GM18870 (cell line): Measurements from ENCODE around the gene MYOZ3.

Experiments used
- ATAC-seq: cut with Tn5 transposase; IDR thresholded peaks from one replicate; pipeline ENCODE4 v1.9.1; 2021; ENCODE audit warnings: moderate library complexity; ENCODE audit not compliant: unreplicated experiment

Gene MYOZ3

DNA sequence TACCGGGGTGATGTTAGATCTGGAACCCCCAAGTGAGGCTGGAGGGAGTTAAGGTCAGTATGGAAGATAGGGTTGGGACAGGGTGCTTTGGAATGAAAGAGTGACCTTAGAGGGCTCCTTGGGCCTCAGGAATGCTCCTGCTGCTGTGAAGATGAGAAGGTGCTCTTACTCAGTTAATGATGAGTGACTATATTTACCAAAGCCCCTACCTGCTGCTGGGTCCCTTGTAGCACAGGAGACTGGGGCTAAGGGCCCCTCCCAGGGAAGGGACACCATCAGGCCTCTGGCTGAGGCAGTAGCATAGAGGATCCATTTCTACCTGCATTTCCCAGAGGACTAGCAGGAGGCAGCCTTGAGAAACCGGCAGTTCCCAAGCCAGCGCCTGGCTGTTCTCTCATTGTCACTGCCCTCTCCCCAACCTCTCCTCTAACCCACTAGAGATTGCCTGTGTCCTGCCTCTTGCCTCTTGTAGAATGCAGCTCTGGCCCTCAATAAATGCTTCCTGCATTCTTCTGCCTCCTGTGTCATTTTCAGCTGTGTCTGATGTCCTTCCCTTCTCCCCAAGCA is 2.3 kb upstream of the MYOZ3 start:
- no peak for ATAC-seq

DNA sequence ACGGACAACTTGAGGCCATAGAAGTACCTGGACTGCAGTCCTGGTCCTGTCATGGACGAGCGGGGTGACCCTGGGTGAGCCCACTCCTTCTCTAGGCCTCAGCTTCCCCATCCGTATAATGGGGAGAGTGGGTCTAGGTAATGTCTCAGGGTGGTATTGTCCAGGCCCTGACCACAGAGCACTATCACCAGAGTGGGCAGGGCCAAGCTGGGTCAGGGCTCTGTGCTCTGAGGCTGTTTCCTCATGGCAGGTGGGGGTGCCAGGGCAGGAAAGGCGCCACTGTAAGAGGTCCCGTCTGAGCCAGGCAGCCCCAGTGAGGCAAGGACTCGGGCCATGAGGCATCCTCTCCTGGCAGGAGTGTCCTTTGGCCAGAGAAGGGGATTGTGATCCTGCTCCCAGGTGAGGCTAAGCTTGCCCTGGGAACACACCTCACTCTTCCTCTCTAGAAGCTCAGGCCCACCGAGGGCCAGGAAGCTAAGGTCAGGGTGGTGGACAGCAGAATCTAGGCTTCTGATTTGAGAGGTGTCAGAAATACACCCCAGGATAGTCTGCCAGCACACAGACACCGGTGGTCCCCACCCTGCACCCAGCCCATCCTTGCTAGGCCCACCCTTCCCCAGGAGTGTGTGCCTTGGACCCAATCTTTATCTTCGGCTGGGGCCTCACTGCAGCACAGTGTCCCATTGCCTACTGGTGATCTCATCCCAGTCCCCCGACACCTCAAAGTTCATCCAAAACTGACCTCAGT is 1.5 kb upstream of the MYOZ3 start:
- ATAC-seq = no peak

DNA sequence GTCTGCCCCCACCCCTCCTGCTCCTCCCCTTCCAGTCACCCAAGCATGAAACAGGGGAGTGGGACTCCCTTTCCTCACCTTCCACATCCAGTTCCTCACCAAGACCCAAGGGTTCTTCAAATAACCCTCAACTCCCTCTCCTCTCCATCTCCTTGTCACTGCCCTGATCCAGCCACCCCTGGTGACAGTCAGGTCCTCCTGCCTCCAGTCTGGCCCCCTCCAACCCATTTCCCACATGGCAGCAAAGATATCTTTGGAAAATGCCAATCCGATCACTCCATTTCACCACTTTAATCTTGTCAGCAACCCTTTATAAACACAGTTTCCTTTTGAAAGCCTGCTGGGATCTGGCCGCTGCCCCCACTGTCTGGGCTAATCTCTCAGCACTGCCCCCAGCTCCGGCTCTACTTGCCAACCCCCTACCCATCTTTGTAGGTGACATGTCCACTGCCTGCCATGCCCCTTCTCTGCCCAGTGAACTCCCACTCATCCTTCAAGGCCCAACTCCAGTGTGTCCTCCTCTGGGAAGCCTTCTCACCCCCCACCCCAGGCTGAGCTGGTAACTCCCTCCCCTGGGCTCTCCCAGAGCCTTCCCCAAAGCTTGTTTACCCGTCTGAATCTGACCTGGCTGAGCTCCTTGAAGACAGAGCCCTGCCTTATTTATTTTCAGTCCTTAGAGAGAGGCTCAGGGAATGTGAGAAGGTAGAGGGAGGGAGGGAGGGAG is 781 bp upstream of the MYOZ3 start:
- no peak for ATAC-seq

DNA sequence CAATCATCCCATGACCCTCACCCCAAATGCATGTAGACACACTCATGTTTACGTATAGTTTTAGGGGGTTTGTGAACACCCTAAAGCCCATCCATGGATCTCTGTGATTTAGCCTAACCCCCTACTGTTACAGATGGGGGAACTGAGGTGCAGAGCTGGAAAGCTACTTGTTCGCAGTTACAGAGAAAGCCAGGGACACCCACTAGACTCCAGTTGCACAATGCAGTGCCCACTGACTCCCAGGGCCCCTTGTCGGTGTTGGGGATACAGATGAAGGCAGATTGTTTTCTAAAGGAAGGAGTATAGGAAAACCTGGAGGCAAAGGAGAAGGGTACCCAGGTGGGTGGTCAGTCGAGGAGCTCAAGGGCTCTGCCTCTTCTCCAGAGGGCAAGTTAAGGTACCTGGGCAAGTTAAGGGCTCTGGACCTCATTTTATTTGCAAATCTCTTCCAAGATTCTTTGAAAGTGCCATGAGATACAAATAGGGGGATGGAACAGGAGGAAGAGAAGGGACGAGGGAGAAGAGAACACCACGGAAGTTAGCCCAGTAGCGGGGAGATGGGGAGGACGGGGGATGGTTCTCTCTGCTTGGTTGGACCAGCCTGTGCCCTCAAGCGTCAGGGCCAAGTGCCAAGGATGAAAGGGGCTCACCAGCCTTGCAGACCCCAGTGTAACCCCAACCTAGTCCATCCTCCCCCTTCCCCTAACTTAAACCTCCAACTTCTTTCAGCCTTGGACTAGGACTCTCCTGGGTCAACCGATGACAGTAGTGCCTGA is 958 bp downstream of the MYOZ3 start:
- ATAC-seq = no peak

DNA sequence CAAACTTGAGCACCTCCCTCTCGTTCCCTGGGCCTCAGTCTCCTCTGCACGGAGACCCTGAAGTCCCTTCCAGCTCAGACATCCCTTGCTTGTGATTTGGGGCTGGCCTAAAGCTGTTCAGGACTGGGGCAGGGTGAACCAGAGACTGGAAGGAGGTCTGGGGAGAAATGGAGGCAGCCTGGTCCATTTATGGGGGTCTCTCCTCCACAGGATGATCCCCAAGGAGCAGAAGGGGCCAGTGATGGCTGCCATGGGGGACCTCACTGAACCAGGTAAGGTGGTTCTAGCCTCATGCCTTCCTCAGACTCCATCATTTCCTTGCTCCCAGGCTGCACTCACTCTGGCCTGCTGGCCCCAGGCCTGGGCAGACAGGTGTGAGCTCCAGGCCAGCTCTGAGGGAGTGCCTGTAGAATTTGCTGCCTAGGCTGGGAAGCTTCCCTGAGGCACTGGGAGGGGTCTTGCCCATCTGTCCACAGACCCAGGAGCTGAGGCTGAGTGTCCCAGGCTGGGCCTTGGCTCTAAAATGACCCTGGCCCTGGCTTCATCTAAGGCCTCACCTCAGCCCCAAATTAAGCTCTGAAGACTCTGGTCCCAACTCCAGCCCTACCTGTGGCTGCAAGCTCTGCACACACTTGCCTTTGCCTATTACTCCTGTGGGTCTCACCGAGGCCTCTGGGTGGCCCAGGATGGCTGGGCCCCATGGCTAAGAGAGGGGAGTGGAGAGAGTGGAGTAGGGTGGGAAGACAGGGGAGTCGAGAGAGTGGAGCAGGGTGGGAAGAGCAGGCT is 1.9 kb downstream of the MYOZ3 start:
- no peak for ATAC-seq

DNA sequence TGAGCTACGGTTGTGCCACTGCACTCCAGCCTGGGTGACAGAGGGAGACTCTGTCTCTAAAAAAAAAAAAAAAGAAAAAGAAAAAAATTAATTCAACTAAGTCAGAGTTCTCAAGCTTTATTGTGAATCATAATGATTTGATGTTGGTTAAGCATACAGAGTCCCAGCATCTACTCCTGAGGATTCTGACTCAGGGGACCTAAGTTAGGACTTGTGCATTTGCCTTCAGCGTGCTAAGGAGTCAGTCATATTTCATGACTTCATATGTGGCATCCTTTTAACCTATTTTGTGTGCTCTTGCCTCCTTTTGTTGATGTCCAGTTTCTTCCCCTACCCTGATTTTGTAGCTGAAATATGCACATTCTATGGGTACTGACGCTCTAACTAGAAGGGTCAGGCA is 2.9 kb downstream of the MYOZ3 start:
- ATAC-seq = no peak

DNA sequence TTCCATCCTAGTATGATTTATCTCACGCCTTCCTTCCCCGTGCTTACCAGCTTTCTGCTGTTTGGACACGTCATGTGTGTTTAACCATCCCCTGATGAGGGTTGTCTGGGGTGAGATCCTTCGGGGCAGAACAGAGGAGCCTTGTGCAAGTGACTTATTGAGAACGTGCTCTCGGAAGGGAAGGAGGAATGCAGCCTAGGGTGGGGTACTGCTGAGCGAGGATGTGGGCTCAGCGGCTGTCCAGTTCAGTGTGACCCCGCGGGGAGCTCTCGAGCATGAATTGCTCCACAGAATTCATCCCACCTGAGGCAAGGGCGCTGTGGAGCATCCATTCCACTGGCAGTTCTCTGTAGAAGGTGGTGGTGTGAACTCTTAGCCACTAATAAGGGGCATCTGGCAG is 4.0 kb downstream of the MYOZ3 start:
- ATAC-seq = no peak

DNA sequence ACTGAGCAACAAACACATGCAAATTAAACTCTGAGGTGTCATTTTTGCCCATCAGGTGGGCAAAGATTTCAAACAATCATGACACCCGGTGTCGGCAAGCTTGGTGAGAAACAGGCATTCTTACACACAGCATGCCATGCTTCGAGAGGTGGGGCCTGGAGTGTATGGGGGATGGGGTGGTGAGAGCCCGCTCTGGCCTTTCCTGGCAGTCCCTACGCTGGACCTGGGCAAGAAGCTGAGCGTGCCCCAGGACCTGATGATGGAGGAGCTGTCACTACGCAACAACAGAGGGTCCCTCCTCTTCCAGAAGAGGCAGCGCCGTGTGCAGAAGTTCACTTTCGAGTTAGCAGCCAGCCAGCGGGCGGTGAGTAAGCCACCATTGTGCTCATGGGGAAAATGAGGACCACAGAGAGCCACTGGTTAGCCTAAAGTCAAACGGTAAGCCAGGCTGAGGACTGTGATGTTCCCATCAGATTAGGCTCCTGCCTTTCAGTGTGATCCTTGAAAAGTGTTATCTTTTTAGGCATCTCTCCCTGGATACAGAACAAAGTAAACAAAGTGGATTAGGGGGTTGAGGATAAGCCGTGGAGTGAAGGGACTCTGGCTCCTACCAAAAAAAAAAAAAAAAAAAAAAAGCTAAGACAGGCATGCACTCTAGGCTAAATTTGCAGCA is 9.4 kb downstream of the MYOZ3 start:
- no peak for ATAC-seq

DNA sequence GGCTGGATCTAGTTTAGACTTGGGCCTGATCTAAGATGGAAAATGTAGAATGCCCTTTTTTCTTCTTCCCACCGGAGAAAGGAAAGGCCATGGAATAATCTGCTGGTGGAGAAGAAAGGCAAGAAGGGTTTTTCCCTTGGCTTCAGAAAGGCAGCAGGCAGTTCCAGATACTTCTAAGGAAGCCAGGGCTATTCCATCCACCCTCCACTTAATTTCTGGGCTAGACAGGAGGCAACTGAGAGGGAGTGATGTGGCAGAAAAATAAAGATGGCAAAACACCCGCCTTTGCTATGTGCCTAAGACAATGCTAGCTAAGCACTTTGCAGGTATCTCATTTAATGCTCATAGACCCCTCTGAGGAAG is 9.9 kb downstream of the MYOZ3 start:
- ATAC-seq = no peak

DNA sequence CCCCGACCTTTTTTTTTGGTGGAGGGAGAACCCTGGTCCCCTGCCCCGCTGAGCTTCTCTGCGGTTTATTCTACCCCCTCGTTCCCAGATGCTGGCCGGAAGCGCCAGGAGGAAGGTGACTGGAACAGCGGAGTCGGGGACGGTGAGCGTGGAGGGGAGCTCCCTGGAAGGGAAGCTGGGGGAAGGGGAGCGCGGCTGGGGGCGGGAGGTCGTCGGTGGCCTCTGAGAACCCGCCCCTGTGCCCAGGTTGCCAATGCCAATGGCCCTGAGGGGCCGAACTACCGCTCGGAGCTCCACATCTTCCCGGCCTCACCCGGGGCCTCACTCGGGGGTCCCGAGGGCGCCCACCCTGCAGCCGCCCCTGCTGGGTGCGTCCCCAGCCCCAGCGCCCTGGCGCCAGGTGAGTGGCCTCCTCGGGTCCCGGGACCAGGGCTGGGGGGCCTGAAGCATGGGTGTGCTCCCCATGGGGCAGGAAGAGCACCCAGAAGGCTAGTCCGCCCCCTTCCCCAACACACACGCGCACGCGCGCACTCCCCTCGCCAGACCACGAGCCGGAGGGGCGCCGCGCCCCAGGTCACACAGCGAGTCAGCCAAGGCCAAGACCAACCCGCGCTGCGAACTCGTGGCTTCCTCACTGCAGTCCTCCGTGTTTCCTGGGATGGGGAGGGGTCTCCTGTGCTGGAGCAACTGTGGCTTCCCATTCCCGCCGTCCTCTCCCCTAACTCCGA is 10.6 kb downstream of the MYOZ3 start:
- ATAC-seq = no peak

DNA sequence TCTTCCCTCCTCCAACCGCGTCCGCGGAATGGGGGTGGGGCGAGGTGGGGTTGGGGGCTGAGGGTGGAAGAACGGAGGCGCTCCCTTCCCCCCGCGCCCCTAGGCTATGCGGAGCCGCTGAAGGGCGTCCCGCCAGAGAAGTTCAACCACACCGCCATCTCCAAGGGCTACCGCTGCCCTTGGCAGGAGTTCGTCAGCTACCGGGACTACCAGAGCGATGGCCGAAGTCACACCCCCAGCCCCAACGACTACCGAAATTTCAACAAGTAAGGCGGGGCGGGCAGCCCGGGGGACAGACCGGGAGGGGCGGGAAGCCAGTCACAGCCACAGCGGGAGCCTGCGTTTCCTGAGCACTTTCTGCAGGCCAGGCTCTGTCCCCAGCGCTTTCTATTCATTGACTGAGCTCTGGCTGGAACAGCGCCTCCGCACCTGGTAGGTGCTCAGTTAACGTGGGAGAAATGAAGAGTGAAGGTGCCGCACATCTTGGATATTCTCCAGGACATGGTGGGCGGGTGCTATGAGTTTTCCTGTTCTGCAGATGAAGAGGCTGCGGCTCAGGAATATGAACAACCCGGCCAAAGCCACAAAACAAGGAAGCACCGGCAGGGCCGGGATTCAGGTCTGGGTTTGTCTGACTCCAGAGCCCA is 11.3 kb downstream of the MYOZ3 start:
- no peak for ATAC-seq

DNA sequence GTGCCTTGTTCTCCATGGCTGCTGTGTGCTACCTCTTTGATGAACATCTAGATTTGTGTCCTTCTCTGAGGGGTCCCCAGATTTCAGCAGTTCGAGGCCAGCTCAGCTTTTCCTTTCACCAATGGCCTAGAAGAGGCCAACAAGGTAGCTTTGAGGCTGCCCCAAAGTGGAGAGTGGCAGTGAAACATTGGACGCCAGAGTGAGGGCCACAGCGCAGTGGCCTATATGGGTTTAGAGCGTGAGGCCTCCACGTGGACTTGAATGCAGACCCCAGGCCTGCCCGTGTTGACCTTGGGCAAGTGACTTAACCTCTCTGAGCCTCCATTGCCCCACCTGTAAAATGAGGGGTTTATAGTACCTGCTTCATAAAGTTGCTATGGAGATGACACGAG is 11.8 kb downstream of the MYOZ3 start:
- ATAC-seq = no peak

DNA sequence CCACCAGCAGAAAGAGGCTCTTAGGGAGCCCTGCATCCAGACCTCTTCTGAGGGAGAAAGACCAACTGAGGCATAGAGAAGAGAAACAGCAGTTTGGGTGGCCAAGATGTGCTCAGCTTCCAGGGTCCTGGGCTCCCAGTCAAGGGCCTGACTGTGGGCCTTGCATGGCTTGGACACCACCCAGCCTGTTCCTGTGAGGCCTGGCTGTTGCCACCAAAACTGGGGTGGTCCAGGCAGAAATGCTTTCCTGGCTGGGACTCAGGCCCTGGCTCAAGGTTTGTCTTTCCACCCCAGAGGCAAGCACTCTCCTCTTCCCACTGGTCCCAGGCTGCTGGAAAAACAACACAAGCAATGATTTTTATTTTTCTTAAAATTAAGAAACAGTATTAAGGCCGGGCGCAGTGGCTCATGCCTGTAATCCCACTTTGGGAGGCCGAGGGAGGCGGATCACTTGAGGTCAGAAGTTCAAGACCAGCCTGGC is 13.3 kb downstream of the MYOZ3 start:
- no peak for ATAC-seq

DNA sequence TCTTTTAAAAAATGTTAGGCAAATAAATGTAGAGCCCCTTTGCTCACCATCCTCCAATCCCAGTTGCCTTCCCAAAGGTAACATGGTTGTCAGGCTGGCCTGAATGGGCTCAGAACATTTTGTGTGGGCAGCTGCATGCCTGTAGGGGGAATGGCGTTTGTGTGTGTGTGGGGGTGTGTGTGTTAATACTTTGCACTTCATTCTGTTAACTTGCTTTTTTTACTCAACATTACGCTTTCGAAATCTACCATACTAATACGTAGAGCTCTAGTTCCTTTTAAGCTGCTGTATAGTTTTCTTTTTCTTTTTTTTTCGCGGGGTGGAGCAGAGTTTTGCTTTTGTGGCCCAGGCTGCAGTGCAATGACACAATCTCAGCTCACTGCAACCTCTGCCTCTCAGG is 14.0 kb downstream of the MYOZ3 start:
- ATAC-seq = no peak

DNA sequence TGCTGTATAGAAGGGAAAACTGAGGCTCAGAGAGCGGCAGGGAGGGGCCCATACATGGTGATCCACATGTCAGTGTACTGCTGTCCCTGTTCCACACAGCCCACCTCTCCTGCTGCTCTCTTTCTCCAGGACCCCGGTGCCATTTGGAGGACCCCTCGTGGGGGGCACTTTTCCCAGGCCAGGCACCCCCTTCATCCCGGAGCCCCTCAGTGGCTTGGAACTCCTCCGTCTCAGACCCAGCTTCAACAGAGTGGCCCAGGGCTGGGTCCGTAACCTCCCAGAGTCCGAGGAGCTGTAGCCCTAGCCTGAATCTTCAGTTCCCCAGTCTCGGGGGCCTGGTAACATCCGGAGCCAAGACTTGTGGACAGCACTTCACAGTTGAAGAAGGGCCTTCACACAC is 15.5 kb downstream of the MYOZ3 start:
- no peak for ATAC-seq

DNA sequence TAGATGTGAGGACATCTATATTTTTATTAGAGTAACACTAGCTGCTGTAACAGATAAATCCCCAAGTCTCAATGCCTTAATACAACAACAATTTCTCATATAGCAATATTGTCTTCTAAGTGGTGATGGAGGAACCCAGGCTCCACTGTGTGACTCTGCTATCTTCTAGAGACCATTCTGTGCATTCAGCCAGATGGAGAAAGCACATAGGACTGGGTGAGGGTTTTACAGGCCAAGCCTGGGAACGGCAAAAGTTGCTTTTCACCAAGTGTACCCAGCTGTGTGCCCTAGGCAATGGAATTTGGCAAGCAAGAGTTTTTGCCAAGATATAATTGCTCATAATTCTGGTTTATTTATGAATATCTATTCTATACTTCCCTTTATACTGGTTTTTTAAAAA is 28.1 kb downstream of the MYOZ3 start:
- ATAC-seq = no peak

DNA sequence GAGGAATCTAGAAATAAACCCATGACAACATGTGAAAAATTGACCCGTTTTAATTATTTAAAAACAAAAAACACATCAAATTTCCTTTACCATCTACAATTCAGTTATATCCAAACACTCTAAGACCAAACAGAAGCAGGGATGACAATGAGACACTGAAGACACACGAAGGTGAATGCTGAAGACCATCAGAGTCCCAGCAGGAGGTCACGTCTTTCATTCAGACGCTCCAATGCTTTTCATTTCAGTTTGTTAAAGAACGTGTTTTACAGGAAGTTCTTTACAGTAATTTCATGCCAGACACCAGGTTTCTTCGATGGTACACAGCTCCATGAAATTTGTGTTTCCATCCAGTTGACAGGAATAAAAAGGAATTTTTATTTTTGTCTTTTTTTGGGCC is 29.7 kb downstream of the MYOZ3 start:
- no peak for ATAC-seq

DNA sequence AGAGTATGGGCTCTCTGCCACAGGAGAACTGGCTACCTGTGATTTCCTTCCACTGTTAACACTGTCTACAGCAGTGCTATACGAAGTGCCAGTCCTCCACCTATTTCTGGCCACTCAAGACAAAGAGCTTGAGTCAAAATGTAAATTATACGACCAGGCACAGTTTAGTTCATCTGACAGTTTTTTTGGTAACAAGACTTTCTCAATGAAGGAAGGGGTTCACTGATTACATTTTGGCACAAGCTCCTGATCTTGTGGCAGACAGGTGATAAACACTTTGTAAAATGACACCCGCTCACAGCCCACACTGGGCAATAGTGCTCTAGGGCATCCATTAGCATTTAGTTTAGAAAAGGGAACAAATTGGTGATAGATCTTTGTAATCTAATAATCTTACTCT is 31.2 kb downstream of the MYOZ3 start:
- ATAC-seq = no peak

DNA sequence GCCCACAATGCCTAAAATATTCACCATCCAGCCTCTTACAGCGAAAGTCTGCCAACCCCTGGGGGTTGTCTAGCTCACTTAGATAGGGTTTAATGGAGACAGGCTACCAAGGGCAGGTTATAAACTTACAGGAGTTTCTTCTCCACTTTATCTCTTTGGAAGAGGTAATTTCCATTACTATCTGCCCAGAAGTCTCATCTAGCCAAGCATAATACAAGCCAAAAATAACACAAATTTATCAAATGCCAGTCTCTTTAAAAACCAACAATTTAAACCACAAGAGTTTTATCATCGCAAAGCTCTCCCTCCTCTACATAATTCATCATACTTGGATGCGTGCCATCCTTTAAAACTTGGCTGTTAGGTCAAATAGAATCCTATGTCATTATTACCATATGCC is 33.6 kb downstream of the MYOZ3 start:
- no peak for ATAC-seq
